ENCODE data around the gene LLPH.

Gene LLPH

DNA sequence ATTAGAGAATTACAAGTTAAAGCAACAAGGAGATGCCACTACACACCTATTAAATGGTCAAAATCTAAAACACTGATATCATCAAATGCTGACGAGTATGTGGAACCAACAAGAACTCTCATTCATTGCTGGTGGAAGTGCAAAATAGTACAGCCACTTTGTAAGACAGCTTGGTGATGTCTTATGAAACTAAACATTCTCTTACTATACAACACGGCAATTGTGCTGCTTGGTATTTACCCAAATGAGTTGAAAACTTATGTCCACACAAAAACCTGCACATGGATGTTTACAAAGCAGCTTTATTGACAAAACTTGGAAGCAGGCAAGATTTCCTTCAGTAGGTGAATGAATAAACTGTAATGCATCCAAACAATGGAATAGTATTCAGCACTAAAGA lies 36.0 kb upstream of the LLPH start:
- Histone ChIP-seq H3K9me3 (ENCODE audit: insufficient read depth, low read length) (no peaks in the 10 kb centered on the region; the same call in 1 of the 2 replicates), H3K9ac (ENCODE audit: low read length) (no peak overlapping the region), H3K27me3 (ENCODE audit: low read length) (no peaks in the 10 kb centered on the region), H2AFZ (ENCODE audit: low read depth, low read length, severe bottlenecking) (no peak overlapping the region), H3K36me3 (ENCODE audit: low read length) (peaks cover 30% of the 10 kb centered on the region), H3K79me2 (ENCODE audit: insufficient read depth, low read length) (peaks cover 79% of the 10 kb centered on the region), H3K9me2 (replicated peaks; ENCODE audit: insufficient read depth, low read length) (no peaks in the 10 kb centered on the region), H3F3A (ENCODE audit: insufficient read depth) (0 out of 2 replicates have a peak, but pooled peaks cover 7% of the 10 kb centered on the region), H4K20me1 (ENCODE audit: low read depth, low read length) (no peaks in the 10 kb centered on the region), H3K27ac (ENCODE audit: low read depth, low read length) (no peak overlapping the region), H3K4me2 (ENCODE audit: low read depth, low read length, poor library complexity, severe bottlenecking) (no peak overlapping the region), H3K4me3 (ENCODE audit: insufficient read depth, low read length, poor library complexity, severe bottlenecking) (no peak overlapping the region)
- no peak for TF ChIP-seq EZH2phosphoT487 (conservative IDR thresholded peaks at IDR 0.05; ENCODE audit: low read length)
- TF ChIP-seq, protein P1, sequence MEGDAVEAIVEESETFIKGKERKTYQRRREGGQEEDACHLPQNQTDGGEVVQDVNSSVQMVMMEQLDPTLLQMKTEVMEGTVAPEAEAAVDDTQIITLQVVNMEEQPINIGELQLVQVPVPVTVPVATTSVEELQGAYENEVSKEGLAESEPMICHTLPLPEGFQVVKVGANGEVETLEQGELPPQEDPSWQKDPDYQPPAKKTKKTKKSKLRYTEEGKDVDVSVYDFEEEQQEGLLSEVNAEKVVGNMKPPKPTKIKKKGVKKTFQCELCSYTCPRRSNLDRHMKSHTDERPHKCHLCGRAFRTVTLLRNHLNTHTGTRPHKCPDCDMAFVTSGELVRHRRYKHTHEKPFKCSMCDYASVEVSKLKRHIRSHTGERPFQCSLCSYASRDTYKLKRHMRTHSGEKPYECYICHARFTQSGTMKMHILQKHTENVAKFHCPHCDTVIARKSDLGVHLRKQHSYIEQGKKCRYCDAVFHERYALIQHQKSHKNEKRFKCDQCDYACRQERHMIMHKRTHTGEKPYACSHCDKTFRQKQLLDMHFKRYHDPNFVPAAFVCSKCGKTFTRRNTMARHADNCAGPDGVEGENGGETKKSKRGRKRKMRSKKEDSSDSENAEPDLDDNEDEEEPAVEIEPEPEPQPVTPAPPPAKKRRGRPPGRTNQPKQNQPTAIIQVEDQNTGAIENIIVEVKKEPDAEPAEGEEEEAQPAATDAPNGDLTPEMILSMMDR (IDR thresholded peaks at IDR 0.05; ENCODE audit: insufficient read depth, low read length, poor library complexity, severe bottlenecking), result no peak

DNA sequence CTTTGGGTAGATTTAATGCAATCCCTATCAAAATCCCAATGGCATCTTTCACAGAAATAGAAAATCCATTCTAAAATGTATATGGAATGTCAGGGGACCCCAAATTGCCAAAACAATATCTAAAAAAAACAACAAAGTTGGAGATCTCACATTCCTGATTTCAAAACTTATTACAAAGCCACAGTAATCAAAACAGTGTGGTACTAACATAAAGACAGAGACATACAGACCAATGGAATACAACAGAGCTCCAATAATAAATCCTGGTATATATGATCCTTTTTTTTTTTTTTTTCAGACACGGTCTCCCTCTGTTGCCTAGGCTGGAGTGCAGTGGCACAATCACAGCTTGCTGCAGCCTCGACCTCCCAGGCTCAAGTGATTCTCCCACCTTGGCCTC lies 34.6 kb upstream of the LLPH start:
- H3K9ac ChIP-seq (ENCODE audit: low read length), result no peak overlapping the region
- H3K9me2 ChIP-seq (replicated peaks; ENCODE audit: insufficient read depth, low read length), result no peaks in the 10 kb centered on the region
- peaks cover 33% of the 10 kb centered on the region for H3K36me3 ChIP-seq (ENCODE audit: low read length)
- no peaks in the 10 kb centered on the region for H3K27me3 ChIP-seq (ENCODE audit: low read length)
- H4K20me1 ChIP-seq (ENCODE audit: low read depth, low read length), result no peaks in the 10 kb centered on the region
- no peak overlapping the region for H3K4me3 ChIP-seq (ENCODE audit: insufficient read depth, low read length, poor library complexity, severe bottlenecking)
- no peak overlapping the region for H2AFZ ChIP-seq (ENCODE audit: low read depth, low read length, severe bottlenecking)
- H3K27ac ChIP-seq (ENCODE audit: low read depth, low read length), result no peak overlapping the region
- H3K4me2 ChIP-seq (ENCODE audit: low read depth, low read length, poor library complexity, severe bottlenecking), result no peak overlapping the region
- H3K9me3 ChIP-seq (ENCODE audit: insufficient read depth, low read length), result no peaks in the 10 kb centered on the region; the same call in 1 of the 2 replicates
- H3F3A ChIP-seq (ENCODE audit: insufficient read depth), result 0 out of 2 replicates have a peak, but pooled peaks cover 7% of the 10 kb centered on the region
- peaks cover 93% of the 10 kb centered on the region for H3K79me2 ChIP-seq (ENCODE audit: insufficient read depth, low read length)
- no peak for TF ChIP-seq EZH2phosphoT487 (conservative IDR thresholded peaks at IDR 0.05; ENCODE audit: low read length)
- TF ChIP-seq, protein P1 (IDR thresholded peaks at IDR 0.05; ENCODE audit: insufficient read depth, low read length, poor library complexity, severe bottlenecking), result no peak

DNA sequence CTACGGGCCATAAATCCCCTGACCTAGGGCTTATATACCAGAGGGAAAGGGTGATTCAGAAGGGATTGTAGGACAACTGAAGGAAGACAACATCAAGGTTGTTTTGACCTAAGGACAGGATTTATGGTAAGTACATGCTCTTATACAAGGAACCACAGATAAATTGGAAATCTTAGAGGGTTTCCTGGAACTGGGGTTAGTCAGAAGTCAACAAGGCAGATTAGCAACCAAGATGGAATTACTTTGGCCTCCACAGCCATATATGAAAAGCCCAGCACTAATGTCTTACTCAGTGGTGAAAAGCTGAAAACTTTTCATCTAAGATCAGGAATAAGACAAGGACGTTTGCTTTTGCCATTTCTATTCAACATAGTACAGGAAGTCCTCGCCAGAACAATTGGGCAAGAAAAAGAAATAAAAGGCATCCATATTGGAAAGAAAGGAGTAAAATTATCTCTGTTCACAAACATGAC lies 33.8 kb upstream of the LLPH start:
- Histone ChIP-seq H3K4me3 (ENCODE audit: insufficient read depth, low read length, poor library complexity, severe bottlenecking) (no peak overlapping the region), H3K9me3 (ENCODE audit: insufficient read depth, low read length) (no peaks in the 10 kb centered on the region; the same call in 1 of the 2 replicates), H3K9ac (ENCODE audit: low read length) (no peak overlapping the region), H3K27ac (ENCODE audit: low read depth, low read length) (no peak overlapping the region), H4K20me1 (ENCODE audit: low read depth, low read length) (no peaks in the 10 kb centered on the region), H3K27me3 (ENCODE audit: low read length) (no peaks in the 10 kb centered on the region), H3K4me2 (ENCODE audit: low read depth, low read length, poor library complexity, severe bottlenecking) (no peak overlapping the region), H2AFZ (ENCODE audit: low read depth, low read length, severe bottlenecking) (no peak overlapping the region), H3K9me2 (replicated peaks; ENCODE audit: insufficient read depth, low read length) (no peaks in the 10 kb centered on the region), H3K36me3 (ENCODE audit: low read length) (peaks cover 35% of the 10 kb centered on the region), H3K79me2 (ENCODE audit: insufficient read depth, low read length) (peaks cover 100% of the 10 kb centered on the region), H3F3A (ENCODE audit: insufficient read depth) (0 out of 2 replicates have a peak, but pooled peaks cover 7% of the 10 kb centered on the region)
- no peak for TF ChIP-seq EZH2phosphoT487 (conservative IDR thresholded peaks at IDR 0.05; ENCODE audit: low read length)

DNA sequence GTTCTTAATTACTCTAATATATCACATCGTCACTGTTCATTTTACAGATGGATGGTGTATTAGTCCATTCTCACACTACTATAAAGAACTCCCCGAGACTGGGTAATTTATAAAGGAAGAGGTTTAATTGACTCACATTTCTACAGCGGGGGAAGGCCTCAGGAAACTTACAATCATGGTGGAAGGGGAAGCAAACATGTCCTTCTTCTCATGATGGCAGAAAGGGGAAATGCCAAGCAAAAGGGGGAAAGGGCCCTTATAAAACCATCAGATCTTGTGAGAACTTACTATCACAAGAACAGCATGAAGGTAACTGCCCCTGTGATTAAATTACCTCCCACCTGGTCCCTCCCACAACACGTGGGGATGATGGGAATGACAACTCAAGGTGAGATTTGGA lies 32.7 kb upstream of the LLPH start:
- peaks cover 35% of the 10 kb centered on the region for H3K36me3 ChIP-seq (ENCODE audit: low read length)
- no peaks in the 10 kb centered on the region for H3K9me2 ChIP-seq (replicated peaks; ENCODE audit: insufficient read depth, low read length)
- H3K4me2 ChIP-seq (ENCODE audit: low read depth, low read length, poor library complexity, severe bottlenecking), result no peak overlapping the region
- H3K79me2 ChIP-seq (ENCODE audit: insufficient read depth, low read length), result peaks cover 100% of the 10 kb centered on the region
- no peaks in the 10 kb centered on the region for H3F3A ChIP-seq (ENCODE audit: insufficient read depth)
- TF ChIP-seq EZH2phosphoT487 (conservative IDR thresholded peaks at IDR 0.05; ENCODE audit: low read length), result no peak
- TF ChIP-seq, protein P1 (IDR thresholded peaks at IDR 0.05; ENCODE audit: insufficient read depth, low read length, poor library complexity, severe bottlenecking), result no peak
- no peak overlapping the region for H3K4me3 ChIP-seq (ENCODE audit: insufficient read depth, low read length, poor library complexity, severe bottlenecking)
- H4K20me1 ChIP-seq (ENCODE audit: low read depth, low read length), result no peaks in the 10 kb centered on the region
- no peaks in the 10 kb centered on the region for H3K27me3 ChIP-seq (ENCODE audit: low read length)
- no peak overlapping the region for H3K27ac ChIP-seq (ENCODE audit: low read depth, low read length)
- H3K9me3 ChIP-seq (ENCODE audit: insufficient read depth, low read length), result no peaks in the 10 kb centered on the region; the same call in 1 of the 2 replicates
- H2AFZ ChIP-seq (ENCODE audit: low read depth, low read length, severe bottlenecking), result no peak overlapping the region
- no peak overlapping the region for H3K9ac ChIP-seq (ENCODE audit: low read length)

All from SU-DHL-6 (cell line).